Panc1 (cell line): ENCODE results near the gene ARHGAP18. TPM values are rescaled to one million over a fixed set of nuclear protein-coding genes. Genes with fewer than 3 reads are reported as not detected.

Experiments
- ATAC-seq: fragments of 200-7000 bp; cut with Tn5 transposase; 2 replicates; pipeline ENCODE4 v1.9.1; 2020; ENCODE audit warnings: mild to moderate bottlenecking, moderate library complexity
- BruUV-seq: library from RNA; stranded (reverse); fragments of 400-500 nt; replicated peaks from 2 replicates; lab custom pipeline; 2021; lab: Mats Ljungman, UMichigan
- CTCF ChIA-PET: fragments of 300-600 bp; sonication (Branson Sonifier 250); formaldehyde crosslinking; loops from one replicate; lab custom pipeline; 2022; ENCODE audit warnings: antibody characterized with exemption; lab: Charles Lee
- POLR2A ChIA-PET: fragments of 300-600 bp; sonication (Branson Sonifier 250); formaldehyde crosslinking; loops from one replicate; lab custom pipeline; 2022; ENCODE audit warnings: antibody characterized with exemption; lab: Charles Lee
- DNase-seq: peaks from one replicate; pipeline ENCODE4 v3.0.0-alpha.2; 2010; ENCODE audit warnings: low read depth, low spot score
- H3K27ac ChIP-seq: 2 replicates; pipeline ENCODE4 v1.5.1; 2011; ENCODE audit warnings: mild to moderate bottlenecking, low read length, inconsistent platforms
- H3K27me3 ChIP-seq: fragments of 200-500 bp; sonication (Bioruptor generic); 2 replicates; pipeline ENCODE4 v1.6.0; 2014; ENCODE audit warnings: low read length, inconsistent platforms; ENCODE audit not compliant: control insufficient read depth, insufficient read depth
- H3K36me3 ChIP-seq: fragments of 200-500 bp; sonication (Bioruptor generic); 2 replicates; pipeline ENCODE4 v1.5.1; 2014; ENCODE audit warnings: inconsistent platforms, mild to moderate bottlenecking, low read length, moderate library complexity; ENCODE audit not compliant: control insufficient read depth, insufficient read depth
- H3K4me1 ChIP-seq: 2 replicates; pipeline ENCODE4 v1.5.1; 2011; ENCODE audit warnings: inconsistent platforms, mild to moderate bottlenecking, low read length, moderate library complexity; ENCODE audit not compliant: control insufficient read depth, insufficient read depth
- H3K4me3 ChIP-seq, 2 experiments: 2 replicates each; pipeline ENCODE4 v1.5.1; 2011 to 2012; ENCODE audit warnings: low read depth in 2 of 2, low read length in 2 of 2, mild to moderate bottlenecking in 2 of 2, inconsistent platforms in 1 of 2, moderate library complexity in 1 of 2
- H3K9me3 ChIP-seq: fragments of 200-500 bp; sonication (Bioruptor generic); 2 replicates; pipeline ENCODE4 v1.5.1; 2014; ENCODE audit warnings: low read depth, mild to moderate bottlenecking, inconsistent platforms, low read length, moderate library complexity; ENCODE audit not compliant: control insufficient read depth, insufficient read depth
- CTCF ChIP-seq: fragments of 450-650 bp; IDR thresholded peaks from 2 replicates; pipeline ENCODE4 v1.5.1; 2017; ENCODE audit warnings: mild to moderate bottlenecking
- POLR2AphosphoS5 ChIP-seq: IDR thresholded peaks from 2 replicates; pipeline ENCODE4 v1.6.1; 2012; ENCODE audit warnings: mild to moderate bottlenecking, low read depth, low read length, moderate library complexity
- SIN3A ChIP-seq: IDR thresholded peaks from 2 replicates; pipeline ENCODE4 v1.6.1; 2012; ENCODE audit warnings: low read depth, mild to moderate bottlenecking, low read length, moderate library complexity, borderline replicate concordance; ENCODE audit not compliant: insufficient read depth
- TCF7L2 ChIP-seq: IDR thresholded peaks from 2 replicates; pipeline ENCODE4 v1.6.1; 2011; ENCODE audit warnings: mild to moderate bottlenecking, low read depth, low read length, inconsistent platforms
- in situ Hi-C: cut with HindIII; loops from 2 replicates; pipeline ENCODE4 v1.10.0; 2016; ENCODE audit warnings: low sequenced_read_pairs, low pct_unique_long_range_greater_than_20kb
- intact Hi-C: fragments of 100-400 bp; cut with micrococcal nuclease; formaldehyde crosslinking; loops from one replicate; pipeline ENCODE4 v1.10.0; 2022; ENCODE audit not compliant: unreplicated experiment
- total RNA-seq: library from RNA; stranded (reverse); gene quantifications from one replicate; pipeline ENCODE4 v1.2.1, GENCODE V29; 2021; ENCODE audit not compliant: unreplicated experiment
- TF ChIP-seq, protein P1 (sequence below), 2 experiments: IDR thresholded peaks; 2 replicates each; pipeline ENCODE4 v1.6.1; 2011 to 2012; ENCODE audit warnings: low read depth in 2 of 2, control low read depth in 1 of 2, low read length in 1 of 2, mild to moderate bottlenecking in 1 of 2, moderate library complexity in 1 of 2; ENCODE audit not compliant: insufficient read depth in 1 of 2

The ARHGAP18 gene
- total RNA-seq, 1 experiment from 2014 or later, result 11.6 TPM

- Histone ChIP-seq H3K9me3 (no peaks in the 10 kb centered on the region), H3K36me3 (no peaks in the 10 kb centered on the region), H3K4me3 (no peak overlapping the region), H3K4me1 (no peaks in the 10 kb centered on the region), H3K27me3 (no peaks in the 10 kb centered on the region), H3K27ac (no peak overlapping the region)
- in situ Hi-C loops, result no loop called here
- ChIA-PET POLR2A (no interaction called here), CTCF (no interaction called here)
- TF ChIP-seq, protein P1, sequence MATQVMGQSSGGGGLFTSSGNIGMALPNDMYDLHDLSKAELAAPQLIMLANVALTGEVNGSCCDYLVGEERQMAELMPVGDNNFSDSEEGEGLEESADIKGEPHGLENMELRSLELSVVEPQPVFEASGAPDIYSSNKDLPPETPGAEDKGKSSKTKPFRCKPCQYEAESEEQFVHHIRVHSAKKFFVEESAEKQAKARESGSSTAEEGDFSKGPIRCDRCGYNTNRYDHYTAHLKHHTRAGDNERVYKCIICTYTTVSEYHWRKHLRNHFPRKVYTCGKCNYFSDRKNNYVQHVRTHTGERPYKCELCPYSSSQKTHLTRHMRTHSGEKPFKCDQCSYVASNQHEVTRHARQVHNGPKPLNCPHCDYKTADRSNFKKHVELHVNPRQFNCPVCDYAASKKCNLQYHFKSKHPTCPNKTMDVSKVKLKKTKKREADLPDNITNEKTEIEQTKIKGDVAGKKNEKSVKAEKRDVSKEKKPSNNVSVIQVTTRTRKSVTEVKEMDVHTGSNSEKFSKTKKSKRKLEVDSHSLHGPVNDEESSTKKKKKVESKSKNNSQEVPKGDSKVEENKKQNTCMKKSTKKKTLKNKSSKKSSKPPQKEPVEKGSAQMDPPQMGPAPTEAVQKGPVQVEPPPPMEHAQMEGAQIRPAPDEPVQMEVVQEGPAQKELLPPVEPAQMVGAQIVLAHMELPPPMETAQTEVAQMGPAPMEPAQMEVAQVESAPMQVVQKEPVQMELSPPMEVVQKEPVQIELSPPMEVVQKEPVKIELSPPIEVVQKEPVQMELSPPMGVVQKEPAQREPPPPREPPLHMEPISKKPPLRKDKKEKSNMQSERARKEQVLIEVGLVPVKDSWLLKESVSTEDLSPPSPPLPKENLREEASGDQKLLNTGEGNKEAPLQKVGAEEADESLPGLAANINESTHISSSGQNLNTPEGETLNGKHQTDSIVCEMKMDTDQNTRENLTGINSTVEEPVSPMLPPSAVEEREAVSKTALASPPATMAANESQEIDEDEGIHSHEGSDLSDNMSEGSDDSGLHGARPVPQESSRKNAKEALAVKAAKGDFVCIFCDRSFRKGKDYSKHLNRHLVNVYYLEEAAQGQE (IDR thresholded peaks at IDR 0.05; ENCODE audit: insufficient read depth in 1 of 2, low read depth in 2 of 2, low read length in 1 of 2), result no peak
- TF ChIP-seq POLR2AphosphoS5, result no peak
- no peak for TF ChIP-seq CTCF
- no peak for TF ChIP-seq SIN3A
- no peak for TF ChIP-seq TCF7L2
- intact Hi-C loops, result no loop called here
- DNase-seq (no peak), ATAC-seq (no peak)
- BruUV-seq, result no TSS peak
Observed at GRCh38 chr6:129578315-129578714, 131.7 kb downstream of the ARHGAP18 start.

DNA sequence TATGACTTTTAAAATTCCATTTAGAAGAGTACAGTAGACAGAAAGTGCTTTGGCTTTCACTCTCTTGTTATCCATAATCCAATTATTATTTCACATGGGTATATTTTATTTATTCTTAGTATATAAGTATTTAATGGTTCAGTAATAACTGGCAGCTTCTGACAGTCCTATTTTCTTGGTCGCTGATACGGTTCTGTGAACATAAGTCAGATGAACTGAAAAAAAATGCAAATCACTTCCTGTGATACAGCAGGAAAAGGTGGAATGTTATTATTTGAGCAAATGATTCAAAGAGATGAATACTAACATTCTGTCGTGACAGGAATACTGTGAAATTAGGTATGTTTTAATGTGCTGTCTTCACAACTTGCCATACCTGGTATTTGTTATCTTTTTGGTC, 132.3 kb downstream of the ARHGAP18 start:
- CTCF ChIA-PET, result no interaction called here
- ATAC-seq (no peak), DNase-seq (no peak)
- Histone ChIP-seq H3K27ac (no peak overlapping the region), H3K9me3 (no peaks in the 10 kb centered on the region), H3K4me3 (no peak overlapping the region), H3K36me3 (no peaks in the 10 kb centered on the region), H3K4me1 (no peaks in the 10 kb centered on the region), H3K27me3 (no peaks in the 10 kb centered on the region)
- intact Hi-C loops, result no loop called here
- POLR2A ChIA-PET, result no interaction called here
- no peak for TF ChIP-seq TCF7L2
- no peak for TF ChIP-seq POLR2AphosphoS5
- TF ChIP-seq CTCF, result no peak
- TF ChIP-seq SIN3A, result no peak
- TF ChIP-seq, protein P1 (IDR thresholded peaks at IDR 0.05; ENCODE audit: insufficient read depth in 1 of 2, low read depth in 2 of 2, low read length in 1 of 2), result no peak
- no TSS peak for BruUV-seq
- in situ Hi-C loops, result no loop called here
